ENCODE measurements around the gene OPTC.

Gene OPTC

GRCh38 chr1:203504400-203505250, 10.7 kb downstream of the OPTC start:
- DNase-seq (ENCODE audit: extremely low read depth, low read depth) = peak; percentile 56
- peak; percentile 76 for TF ChIP-seq CTCF (IDR thresholded peaks at IDR 0.05; ENCODE audit: low read depth, low read length)

GRCh38 chr1:203505526-203506204, 11.7 kb downstream of the OPTC start:
- TF ChIP-seq CTCF (IDR thresholded peaks at IDR 0.05; ENCODE audit: low read depth, low read length) = no peak
- DNase-seq (ENCODE audit: extremely low read depth, low read depth) = no peak

GRCh38 chr1:203506858-203507626, 13.1 kb downstream of the OPTC start:
- TF ChIP-seq CTCF (IDR thresholded peaks at IDR 0.05; ENCODE audit: low read depth, low read length) = no peak
- no peak for DNase-seq (ENCODE audit: extremely low read depth, low read depth)

GRCh38 chr1:203507759-203508158, 13.8 kb downstream of the OPTC start:
- DNase-seq (ENCODE audit: extremely low read depth, low read depth) = no peak
- no peak for TF ChIP-seq CTCF (IDR thresholded peaks at IDR 0.05; ENCODE audit: low read depth, low read length)

GRCh38 chr1:203508463-203509073, 14.6 kb downstream of the OPTC start:
- no peak for DNase-seq (ENCODE audit: extremely low read depth, low read depth)
- TF ChIP-seq CTCF (IDR thresholded peaks at IDR 0.05; ENCODE audit: low read depth, low read length) = no peak

GRCh38 chr1:203509135-203509534, 15.2 kb downstream of the OPTC start:
- no peak; the same call in 1 of the 2 replicates for TF ChIP-seq CTCF (IDR thresholded peaks at IDR 0.05; ENCODE audit: low read depth, low read length)
- DNase-seq (ENCODE audit: extremely low read depth, low read depth) = no peak

Data from AG09319 (cell line).